ENCODE measurements around the gene PRKCZ.

Gene PRKCZ

GRCh38 chr1:2182376-2182775 is 132.2 kb downstream of the PRKCZ start:
- no peak for DNase-seq

- no peak for DNase-seq
Measured at GRCh38 chr1:2183937-2184334, 133.7 kb downstream of the PRKCZ start.

GRCh38 chr1:2184531-2184930 is 134.3 kb downstream of the PRKCZ start:
- DNase-seq, result no peak

GRCh38 chr1:2184934-2185333 is 134.7 kb downstream of the PRKCZ start:
- no peak for DNase-seq

GRCh38 chr1:2185880-2186855 is 136.0 kb downstream of the PRKCZ start:
- DNase-seq, result no peak

GRCh38 chr1:2186901-2187300 is 136.7 kb downstream of the PRKCZ start:
- no peak for DNase-seq

- no peak for DNase-seq
Measured at GRCh38 chr1:2187619-2188018, 137.4 kb downstream of the PRKCZ start.

GRCh38 chr1:2188336-2188735 is 138.1 kb downstream of the PRKCZ start:
- DNase-seq, result no peak

- DNase-seq, result peak; percentile 80
Measured at GRCh38 chr1:2189459-2190425, 139.5 kb downstream of the PRKCZ start.

- no peak for DNase-seq
Measured at GRCh38 chr1:2190491-2190976, 140.3 kb downstream of the PRKCZ start.

GRCh38 chr1:2192031-2192995 is 142.1 kb downstream of the PRKCZ start:
- no peak for DNase-seq

GRCh38 chr1:2193514-2194281 is 143.5 kb downstream of the PRKCZ start:
- DNase-seq, result no peak

GRCh38 chr1:2194319-2194897 is 144.2 kb downstream of the PRKCZ start, which contains the start of gene FAAP20:
Gene FAAP20, minus strand, starts transcription at chr1:2194772. Its CDS starts 23 bp downstream, at chr1:2194749.
- no peak for DNase-seq

- peak; percentile 63 for DNase-seq
Measured at GRCh38 chr1:2194898-2195673, 144.9 kb downstream of the PRKCZ start.

GRCh38 chr1:2195785-2196184 is 145.6 kb downstream of the PRKCZ start:
- no peak for DNase-seq

GRCh38 chr1:2196901-2197638 is 146.9 kb downstream of the PRKCZ start:
- no peak for DNase-seq

- DNase-seq, result no peak
Measured at GRCh38 chr1:2197707-2198165, 147.5 kb downstream of the PRKCZ start.

GRCh38 chr1:2198571-2198970 is 148.4 kb downstream of the PRKCZ start:
- DNase-seq, result no peak

Measured in NCI-H526 treated with DMSO at 0.1 percent for 48 hours (cell line).